Stimulated activated memory B cell treated with anti-CD40 and anti-IgM and Interleukin-4, amounts not matched to agents 10 μg/mL and 1 μg/mL and 100 μg/mL, for 72 hours (primary cell): Measurements from ENCODE around the gene MOB2.
"Not testable (repeated sequence)": the region's sequence is repeated elsewhere in the genome, so short reads cannot be mapped to it uniquely, and the experiment has no call there.

ENCODE experiments used
- ATAC-seq: fragments of 150-1000 bp; cut with Tn5 transposase; 2 replicates; pipeline ENCODE4 v1.10.0; 2021
- H3K27ac Mint-ChIP-seq: one replicate; pipeline ENCODE4 v1.8.0; 2022; ENCODE audit warnings: mild to moderate bottlenecking, mixed read lengths
- H3K27me3 Mint-ChIP-seq: one replicate; pipeline ENCODE4 v1.8.0; 2022; ENCODE audit warnings: mixed read lengths
- H3K36me3 Mint-ChIP-seq: one replicate; pipeline ENCODE4 v1.8.0; 2022; ENCODE audit warnings: mixed read lengths
- H3K4me1 Mint-ChIP-seq: one replicate; pipeline ENCODE4 v1.8.0; 2022; ENCODE audit warnings: mixed read lengths
- H3K4me3 Mint-ChIP-seq: one replicate; pipeline ENCODE4 v1.8.0; 2022; ENCODE audit warnings: mild to moderate bottlenecking, moderate library complexity, mixed read lengths
- H3K9me3 Mint-ChIP-seq: one replicate; pipeline ENCODE4 v1.8.0; 2022; ENCODE audit warnings: mixed read lengths

Gene MOB2

DNA sequence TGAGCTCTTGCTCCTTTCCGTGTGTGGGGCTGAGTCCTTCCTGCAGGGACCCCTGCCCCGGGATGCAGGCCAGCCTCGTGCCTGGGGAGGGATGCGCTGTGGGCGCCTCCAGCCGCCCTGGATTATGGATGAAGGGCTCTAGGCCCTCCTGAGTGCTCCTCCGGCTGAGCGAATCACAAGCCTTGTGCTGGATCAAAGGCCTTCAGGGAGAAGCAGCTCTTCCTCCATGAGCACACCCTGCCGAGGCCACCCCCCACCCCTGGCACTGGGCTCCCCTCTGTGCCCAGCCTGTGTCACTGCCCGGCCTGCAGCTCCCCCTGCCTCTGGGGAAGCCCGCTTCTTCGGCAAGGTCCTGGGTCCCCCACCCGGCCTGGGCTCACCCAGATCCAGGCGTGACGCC is 53.0 kb downstream of the MOB2 start:
- Mint-ChIP-seq H3K4me3 (no peak overlapping the region), H3K4me1 (no peaks in the 10 kb centered on the region), H3K36me3 (no peaks in the 10 kb centered on the region), H3K27me3 (peaks cover 9% of the 10 kb centered on the region), H3K27ac (no peak overlapping the region), H3K9me3 (no peaks in the 10 kb centered on the region)
- ATAC-seq = no peak

- Mint-ChIP-seq H3K36me3 (no peaks in the 10 kb centered on the region), H3K27ac (no peak overlapping the region), H3K27me3 (peaks cover 14% of the 10 kb centered on the region), H3K4me3 (no peak overlapping the region), H3K4me1 (no peaks in the 10 kb centered on the region), H3K9me3 (no peaks in the 10 kb centered on the region)
- peak; percentile 21 for ATAC-seq
These were observed 57.7 kb downstream of the MOB2 start for GRCh38 chr11:1428762-1429316.

- Mint-ChIP-seq H3K27me3 (peaks cover 14% of the 10 kb centered on the region), H3K4me3 (no peak overlapping the region), H3K9me3 (no peaks in the 10 kb centered on the region), H3K27ac (no peak overlapping the region), H3K4me1 (no peaks in the 10 kb centered on the region), H3K36me3 (no peaks in the 10 kb centered on the region)
- no peak for ATAC-seq
These were observed 61.1 kb downstream of the MOB2 start for GRCh38 chr11:1425439-1425838.

DNA sequence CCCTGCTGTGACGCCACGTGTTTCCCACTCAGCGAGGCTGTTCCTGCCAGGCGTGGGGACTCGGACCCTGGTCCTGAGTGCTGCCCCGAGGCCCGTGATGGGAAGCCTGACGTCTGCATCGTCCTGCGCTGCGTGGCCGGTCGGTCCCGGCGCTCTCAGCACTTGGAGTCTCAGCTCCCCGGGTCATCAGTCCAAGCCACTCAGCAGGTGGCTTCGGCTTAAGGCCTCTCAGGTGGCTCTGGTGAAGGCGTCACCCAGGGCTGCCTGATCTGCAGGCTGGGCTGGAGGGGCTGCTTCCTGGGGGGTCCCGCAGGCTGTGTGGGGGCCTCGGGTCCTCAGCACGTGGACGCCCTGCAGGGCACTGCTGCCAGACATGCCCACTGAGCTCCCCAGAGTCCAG is 61.6 kb downstream of the MOB2 start:
- Mint-ChIP-seq H3K27me3 (peaks cover 14% of the 10 kb centered on the region), H3K36me3 (no peaks in the 10 kb centered on the region), H3K4me1 (no peaks in the 10 kb centered on the region), H3K27ac (no peak overlapping the region), H3K9me3 (peaks cover under 1% of the 10 kb centered on the region), H3K4me3 (no peak overlapping the region)
- no peak for ATAC-seq

DNA sequence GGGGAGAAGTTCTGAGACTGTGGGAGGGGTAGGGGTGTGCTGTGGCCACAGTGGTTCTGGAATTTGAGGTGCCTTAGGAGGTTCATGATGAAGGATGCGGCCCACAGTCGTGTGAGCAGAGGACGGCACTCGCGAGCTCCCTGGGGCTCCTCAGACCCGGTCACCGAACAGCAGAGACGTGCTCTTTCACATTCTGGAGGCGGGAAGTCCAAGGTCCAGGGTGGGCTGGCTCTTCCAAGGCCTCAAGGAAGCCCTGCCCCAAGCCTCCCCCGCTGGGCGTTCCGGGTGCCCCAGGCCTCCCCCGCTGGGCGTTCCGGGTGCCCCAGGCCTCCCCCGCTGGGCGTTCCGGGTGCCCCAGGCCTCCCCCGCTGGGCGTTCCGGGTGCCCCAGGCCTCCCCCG is 63.2 kb downstream of the MOB2 start:
- not testable (repeated sequence) for H3K9me3 Mint-ChIP-seq, H3K4me3 Mint-ChIP-seq, H3K36me3 Mint-ChIP-seq, H3K27ac Mint-ChIP-seq, ATAC-seq, H3K4me1 Mint-ChIP-seq
- H3K27me3 Mint-ChIP-seq = peaks cover 14% of the 10 kb centered on the region

GRCh38 chr11:1422981-1423380 is 63.6 kb downstream of the MOB2 start:
- no peak for ATAC-seq
- H3K4me1 Mint-ChIP-seq = no peaks in the 10 kb centered on the region
- H3K27me3 Mint-ChIP-seq = peaks cover 14% of the 10 kb centered on the region
- H3K36me3 Mint-ChIP-seq = no peaks in the 10 kb centered on the region
- peaks cover 6% of the 10 kb centered on the region for H3K9me3 Mint-ChIP-seq
- H3K27ac Mint-ChIP-seq = no peak overlapping the region
- no peak overlapping the region for H3K4me3 Mint-ChIP-seq

- H3K36me3 Mint-ChIP-seq = no peaks in the 10 kb centered on the region
- no peak for ATAC-seq
- peaks cover 6% of the 10 kb centered on the region for H3K9me3 Mint-ChIP-seq
- no peak overlapping the region for H3K27ac Mint-ChIP-seq
- H3K4me1 Mint-ChIP-seq = no peaks in the 10 kb centered on the region
- peaks cover 14% of the 10 kb centered on the region for H3K27me3 Mint-ChIP-seq
- no peak overlapping the region for H3K4me3 Mint-ChIP-seq
These were observed 64.1 kb downstream of the MOB2 start for GRCh38 chr11:1422481-1422880.

DNA sequence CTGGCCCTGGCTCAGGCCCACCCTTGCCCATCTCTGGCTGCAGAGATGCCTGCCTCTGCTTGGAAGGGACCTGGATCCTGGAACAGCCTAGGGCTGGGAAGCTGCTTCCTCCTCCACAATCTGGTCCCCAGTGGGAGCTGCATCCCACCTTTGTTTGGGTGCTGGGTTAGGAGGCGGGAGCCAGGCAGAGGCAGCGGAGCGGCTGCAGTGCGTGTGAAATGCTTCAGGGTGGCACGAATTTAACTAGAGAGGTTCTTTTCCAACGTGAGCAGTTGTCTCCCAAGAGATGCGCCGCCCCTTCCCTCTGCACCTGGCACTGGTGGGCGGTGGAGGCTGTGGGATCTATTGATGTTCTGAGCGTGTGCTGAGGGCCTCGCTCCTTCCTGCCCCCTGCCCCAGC is 65.3 kb downstream of the MOB2 start:
- Mint-ChIP-seq H3K4me3 (no peak overlapping the region), H3K27me3 (peaks cover 12% of the 10 kb centered on the region)

DNA sequence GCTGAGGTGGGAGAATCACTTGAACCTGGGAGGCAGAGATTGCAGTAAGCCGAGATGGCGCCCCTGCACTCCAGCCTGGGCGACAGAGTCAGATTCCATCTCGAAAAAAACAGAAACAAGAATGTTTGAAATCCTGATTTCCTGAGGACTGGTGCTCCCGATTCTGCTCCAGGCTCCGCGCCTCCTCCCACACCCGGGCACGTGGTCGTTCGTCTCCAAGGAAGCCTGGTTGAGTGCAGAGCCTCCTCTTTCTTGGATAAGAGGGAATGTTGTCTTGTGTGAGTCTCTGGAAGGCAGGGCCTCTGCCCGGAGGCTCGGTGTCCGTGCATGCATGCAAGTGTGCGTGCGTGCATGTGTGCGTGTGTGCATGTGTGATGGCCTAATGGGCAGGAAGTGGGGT is 66.8 kb downstream of the MOB2 start:
- H3K27ac Mint-ChIP-seq = no peak overlapping the region
- H3K9me3 Mint-ChIP-seq = peaks cover 10% of the 10 kb centered on the region
- H3K36me3 Mint-ChIP-seq = no peaks in the 10 kb centered on the region
- no peak for ATAC-seq
- no peak overlapping the region for H3K4me3 Mint-ChIP-seq
- no peaks in the 10 kb centered on the region for H3K4me1 Mint-ChIP-seq
- no peaks in the 10 kb centered on the region for H3K27me3 Mint-ChIP-seq

More for the DNA sequence above, 65.3 kb downstream of the MOB2 start:
- Mint-ChIP-seq H3K9me3 (peaks cover 10% of the 10 kb centered on the region), H3K4me1 (no peaks in the 10 kb centered on the region), H3K27ac (no peak overlapping the region), H3K36me3 (no peaks in the 10 kb centered on the region)
- ATAC-seq = no peak
